Psoas muscle (tissue), 8 donors: Measurements from ENCODE around the gene WWOX. TPM values are rescaled to one million over a fixed set of nuclear protein-coding genes. Genes with fewer than 3 reads are reported as not detected.

ENCODE experiments used
- ATAC-seq, 4 donors: fragments of 200-7000 bp; cut with Tn5 transposase; one replicate each; pipeline ENCODE4 v1.9.1; 2020; ENCODE audit warnings: moderate library complexity in 3 of 4, mild to moderate bottlenecking in 2 of 4
- DNase-seq, 2 donors: peaks; one replicate each; pipeline ENCODE4 v3.0.0-alpha.2; 2020
- H3K27ac ChIP-seq: fragments of 200-600 bp; one replicate; pipeline ENCODE4 v1.8.0; 2022
- H3K27me3 ChIP-seq, 3 donors: fragments of 200-600 bp in 1 of 3; one replicate each; pipeline versions ENCODE4 v1.6.1 to v1.8.0; 2013 to 2022; ENCODE audit warnings: low read length in 2 of 3, mild to moderate bottlenecking in 2 of 3, moderate library complexity in 1 of 3; ENCODE audit not compliant: insufficient read depth in 3 of 3
- H3K36me3 ChIP-seq, 2 donors: fragments of 200-600 bp in 1 of 2; one replicate each; pipeline versions ENCODE4 v1.6.1 to v1.8.0; 2013 to 2022; ENCODE audit warnings: low read depth in 1 of 2, mild to moderate bottlenecking in 1 of 2, moderate library complexity in 1 of 2; ENCODE audit not compliant: insufficient read depth in 1 of 2
- H3K4me1 ChIP-seq: fragments of 200-600 bp; one replicate; pipeline ENCODE4 v1.8.0; 2022
- H3K4me3 ChIP-seq: fragments of 200-600 bp; one replicate; pipeline ENCODE4 v1.8.0; 2022; ENCODE audit warnings: mild to moderate bottlenecking
- H3K9me3 ChIP-seq: fragments of 200-600 bp; one replicate; pipeline ENCODE4 v1.8.0; 2022
- CTCF ChIP-seq: fragments of 200-600 bp; IDR thresholded peaks from one replicate; pipeline ENCODE4 v1.8.0; 2022; ENCODE audit warnings: antibody characterized with exemption
- WGBS, 3 donors: extraction: QIAGEN DNeasy Blood & Tissue Kit; methylation state at CpG; one replicate each; pipeline versions ENCODE4 v1.1.6 to v1.1.7; 2013; 5-methylcytosine and 5-hydroxymethylcytosine counted together
- intact Hi-C, 2 donors: fragments of 100-400 bp; cut with DNase I; formaldehyde crosslinking; loops; one replicate each; pipeline versions ENCODE4 v1.11.0 to v1.14.2; 2022
- polyA plus RNA-seq, 3 donors: library from polyadenylated mRNA; stranded (reverse); fragments of 200-250 nt; gene quantifications; one replicate each; pipeline ENCODE4 v1.2.3, GENCODE V29; 2013
- total RNA-seq, 4 donors: library from RNA; stranded (reverse); fragmentation: NEBNext Ultra II Directional in 2 of 4; extraction: Animal tissue kit (Norgen Biotek cat#: 25700) in 2 of 4; gene quantifications; one replicate each; pipeline versions ENCODE4 v1.2.1 to v1.2.4, GENCODE V29; 2021 to 2023
- donor health status: healthy with polysubstance abuse.
- donor health status: DM: no; HTN: no; CAD: no; lungs with moderate emphysema.
- donor health status: Bipolar disorder and iron deficiency.
- donor health status: healthy.
- donor health status: DM: yes; HTN: yes; CAD: no.
- donor health status: DM: no; HTN: no; CAD: no.
- donor health status: DM: no; HTN: no; CAD: no.
- donor health status: DM: yes; HTN: yes; CAD: no.

WWOX gene
- total and polyA plus RNA-seq, 7 donors = 3.1 to 6.6 (median 5.0) TPM

GRCh38 chr16:78645657-78646056 lies 546.2 kb downstream of the WWOX start:
- no peaks in the 10 kb centered on the region for H3K9me3 ChIP-seq
- ATAC-seq = no peak
- no peaks in the 10 kb centered on the region for H3K27me3 ChIP-seq
- DNase-seq = no peak
- intact Hi-C loops = no loop called here
- no peak overlapping the region for H3K4me3 ChIP-seq
- no peak for TF ChIP-seq CTCF
- WGBS, 3 donors = 31 to 36% (median 32%) methylated on average over 4 of the region's 4 CpGs
- H3K4me1 ChIP-seq = no peaks in the 10 kb centered on the region
- no peaks in the 10 kb centered on the region for H3K36me3 ChIP-seq
- no peak overlapping the region for H3K27ac ChIP-seq

- WGBS, 3 donors = 73 to 85% (median 82%) methylated on average over 3 of the region's 3 CpGs
- Histone ChIP-seq H3K27me3 (no peaks in the 10 kb centered on the region), H3K4me1 (no peaks in the 10 kb centered on the region), H3K27ac (no peak overlapping the region), H3K36me3 (no peaks in the 10 kb centered on the region), H3K4me3 (no peak overlapping the region), H3K9me3 (no peaks in the 10 kb centered on the region)
- intact Hi-C loops = no loop called here
- ATAC-seq (peak; percentile 23 to 64 (median 46)), DNase-seq (no peak)
- no peak for TF ChIP-seq CTCF
Observed at GRCh38 chr16:78647019-78647418, 547.6 kb downstream of the WWOX start.

GRCh38 chr16:78647491-78647890 lies 548.0 kb downstream of the WWOX start:
- no peak for TF ChIP-seq CTCF
- Histone ChIP-seq H3K27ac (no peak overlapping the region), H3K4me1 (no peaks in the 10 kb centered on the region), H3K4me3 (no peak overlapping the region), H3K36me3 (no peaks in the 10 kb centered on the region), H3K27me3 (no peaks in the 10 kb centered on the region), H3K9me3 (no peaks in the 10 kb centered on the region)
- 64 to 70% (median 68%) methylated on average over 2 of the region's 2 CpGs for WGBS, 3 donors
- DNase-seq = no peak
- ATAC-seq = peak in 1 of 4 donors; percentile 49
- intact Hi-C loops = no loop called here

- no peak overlapping the region for H3K27ac ChIP-seq
- no peaks in the 10 kb centered on the region for H3K36me3 ChIP-seq
- intact Hi-C loops = no loop called here
- no peak overlapping the region for H3K4me3 ChIP-seq
- no peaks in the 10 kb centered on the region for H3K4me1 ChIP-seq
- H3K27me3 ChIP-seq = no peaks in the 10 kb centered on the region
- no peak for TF ChIP-seq CTCF
- 48 to 78% (median 57%) methylated on average over 3 of the region's 3 CpGs for WGBS, 3 donors
- H3K9me3 ChIP-seq = no peaks in the 10 kb centered on the region
- ATAC-seq = no peak
- no peak for DNase-seq
Observed at GRCh38 chr16:78648517-78648916, 549.1 kb downstream of the WWOX start.

GRCh38 chr16:78650339-78651074 lies 551.1 kb downstream of the WWOX start:
- no peaks in the 10 kb centered on the region for H3K27me3 ChIP-seq
- ATAC-seq (no peak), DNase-seq (no peak)
- no peak overlapping the region for H3K27ac ChIP-seq
- H3K9me3 ChIP-seq = no peaks in the 10 kb centered on the region
- H3K36me3 ChIP-seq = no peaks in the 10 kb centered on the region
- no peaks in the 10 kb centered on the region for H3K4me1 ChIP-seq
- 71 to 86% (median 76%) methylated on average over 8 of the region's 8 CpGs for WGBS, 3 donors
- intact Hi-C loops = no loop called here
- no peak overlapping the region for H3K4me3 ChIP-seq
- TF ChIP-seq CTCF = no peak
